ENCODE measurements around the gene KRIT1.

GRCh38 chr7:92228742-92229141 is 17.0 kb downstream of the KRIT1 start:
- no peak for TF ChIP-seq REST (IDR thresholded peaks at IDR 0.05; ENCODE audit: borderline replicate concordance)
- no peak for TF ChIP-seq POLR2AphosphoS5 (IDR thresholded peaks at IDR 0.05)

Data from neural cell (in vitro differentiated cells).